ENCODE measurements around the gene BIRC6. TPM values are rescaled to one million over a fixed set of nuclear protein-coding genes. Genes with fewer than 3 reads are reported as not detected.

Gene BIRC6
- total and polyA plus RNA-seq, 2 donors (not counting 1 experiment from before 2014, with no cell fraction given) = 41.7 to 166 TPM

GRCh38 chr2:32564417-32565035, 207.7 kb downstream of the BIRC6 start:
- intact Hi-C loops (cut with micrococcal nuclease) = no loop called here
- Histone ChIP-seq H3K27me3 (replicated peaks in 1 of 4; ENCODE audit: control extremely low read depth in 1 of 4, control insufficient read depth in 3 of 4, insufficient read depth in 4 of 4, low read length in 3 of 4) (no peaks in the 10 kb centered on the region), H3K4me1 (ENCODE audit: control insufficient read depth in 2 of 2, insufficient read depth in 2 of 2, low read length in 2 of 2) (no peaks in the 10 kb centered on the region), H3K9me3 (ENCODE audit: control extremely low read depth in 1 of 3, control insufficient read depth in 2 of 3, insufficient read depth in 1 of 3, low read length in 2 of 3) (peaks cover 6 to 9% (median 8%) of the 10 kb centered on the region in 3 donors), H3K36me3 (replicated peaks in 1 of 2; ENCODE audit: control extremely low read depth in 1 of 2, control insufficient read depth in 1 of 2, extremely low read depth in 1 of 2, insufficient read depth in 2 of 2, low read length in 1 of 2) (peaks cover 11 to 16% of the 10 kb centered on the region in 2 experiments), H3K4me3 (ENCODE audit: control extremely low read depth in 1 of 5, extremely low read depth in 1 of 5, insufficient read depth in 1 of 5, low read depth in 2 of 5, low read length in 4 of 5) (no peak overlapping the region), H3K9ac (ENCODE audit: low read length) (no peak overlapping the region), H3K4me2 (replicated peaks; ENCODE audit: low read depth, low read length, poor library complexity, severe bottlenecking) (no peak overlapping the region), H4K20me1 (ENCODE audit: control insufficient read depth, insufficient read depth, low read length, poor library complexity, severe bottlenecking) (no peaks in the 10 kb centered on the region), H3K27ac (ENCODE audit: low read length in 2 of 2) (no peak overlapping the region), H2AFZ (ENCODE audit: insufficient read depth, low read depth, low read length, poor library complexity, severe bottlenecking) (no peak overlapping the region), H3K79me2 (ENCODE audit: control insufficient read depth, insufficient read depth, low read length) (peaks cover under 1% of the 10 kb centered on the region)
- no peak for ATAC-seq (ENCODE audit: low read depth)
- no peak for TF ChIP-seq EZH2 (IDR thresholded peaks at IDR 0.05; ENCODE audit: borderline replicate concordance, insufficient read depth, low read depth, low read length, poor library complexity, severe bottlenecking)
- peaks cover 7% of the 10 kb centered on the region for H3K9me3 Mint-ChIP-seq (ENCODE audit: insufficient read depth)
- H3K4me3 Mint-ChIP-seq = no peak overlapping the region
- POLR2A ChIA-PET = no interaction called here
- WGBS (ENCODE audit: insufficient coverage) = 100% methylated on average over 1 of the region's 2 CpGs
- no peak overlapping the region for H3K27ac Mint-ChIP-seq
- H3K27me3 Mint-ChIP-seq = no peaks in the 10 kb centered on the region
- no peaks in the 10 kb centered on the region for H3K4me1 Mint-ChIP-seq
- DNase-seq = no peak
- CTCF ChIA-PET = no interaction called here

- H3K36me3 ChIP-seq (replicated peaks in 1 of 2; ENCODE audit: control extremely low read depth in 1 of 2, control insufficient read depth in 1 of 2, extremely low read depth in 1 of 2, insufficient read depth in 2 of 2, low read length in 1 of 2) = peaks cover 11 to 14% of the 10 kb centered on the region in 2 experiments
- Mint-ChIP-seq H3K27ac (no peak overlapping the region), H3K4me1 (no peaks in the 10 kb centered on the region), H3K27me3 (no peaks in the 10 kb centered on the region), H3K9me3 (ENCODE audit: insufficient read depth) (peaks cover 7% of the 10 kb centered on the region), H3K4me3 (no peak overlapping the region)
- POLR2A ChIA-PET = no interaction called here
- H3K9ac ChIP-seq (ENCODE audit: low read length) = no peak overlapping the region
- no peak for DNase-seq
- H3K4me2 ChIP-seq (replicated peaks; ENCODE audit: low read depth, low read length, poor library complexity, severe bottlenecking) = no peak overlapping the region
- H2AFZ ChIP-seq (ENCODE audit: insufficient read depth, low read depth, low read length, poor library complexity, severe bottlenecking) = no peak overlapping the region
- no peaks in the 10 kb centered on the region for H3K27me3 ChIP-seq (replicated peaks in 1 of 4; ENCODE audit: control extremely low read depth in 1 of 4, control insufficient read depth in 3 of 4, insufficient read depth in 4 of 4, low read length in 3 of 4)
- no peaks in the 10 kb centered on the region for H4K20me1 ChIP-seq (ENCODE audit: control insufficient read depth, insufficient read depth, low read length, poor library complexity, severe bottlenecking)
- H3K4me3 ChIP-seq (ENCODE audit: control extremely low read depth in 1 of 5, extremely low read depth in 1 of 5, insufficient read depth in 1 of 5, low read depth in 2 of 5, low read length in 4 of 5) = no peak overlapping the region
- no peaks in the 10 kb centered on the region for H3K4me1 ChIP-seq (ENCODE audit: control insufficient read depth in 2 of 2, insufficient read depth in 2 of 2, low read length in 2 of 2)
- no CpG with 5 or more reads among the region's 1 CpG for WGBS (ENCODE audit: insufficient coverage)
- peaks cover 13% of the 10 kb centered on the region for H3K79me2 ChIP-seq (ENCODE audit: control insufficient read depth, insufficient read depth, low read length)
- intact Hi-C loops (cut with micrococcal nuclease) = no loop called here
- H3K9me3 ChIP-seq (ENCODE audit: control extremely low read depth in 1 of 3, control insufficient read depth in 2 of 3, insufficient read depth in 1 of 3, low read length in 2 of 3) = peaks cover 6 to 9% (median 8%) of the 10 kb centered on the region in 3 donors
- no peak for ATAC-seq (ENCODE audit: low read depth)
- CTCF ChIA-PET = interaction anchor here (0.6 kb wide), 1 partner anchor 981 kb away, joined by 3 read pairs; no protein-coding TSS in a partner anchor
- no peak overlapping the region for H3K27ac ChIP-seq (ENCODE audit: low read length in 2 of 2)
- no peak for TF ChIP-seq EZH2 (IDR thresholded peaks at IDR 0.05; ENCODE audit: borderline replicate concordance, insufficient read depth, low read depth, low read length, poor library complexity, severe bottlenecking)
- TF ChIP-seq CTCF (IDR thresholded peaks at IDR 0.05) = no peak
These were observed 209.1 kb downstream of the BIRC6 start for GRCh38 chr2:32565902-32566301.
